DOHH2 (cell line): Measurements from ENCODE around the gene GSTT2B.
"Not testable (repeated sequence)": the region's sequence is repeated elsewhere in the genome, so short reads cannot be mapped to it uniquely, and the experiment has no call there.

Experiments
- H3F3A ChIP-seq: fragments of 200-600 bp; sonication (generic), shearing (Covaris generic); 2 replicates; pipeline ENCODE4 v1.6.0; 2016; ENCODE audit warnings: antibody characterized with exemption, mild to moderate bottlenecking; ENCODE audit not compliant: control insufficient read depth, insufficient read depth
- H3K27ac ChIP-seq: fragments of 200-600 bp; sonication (generic); 2 replicates; pipeline ENCODE4 v1.5.1; 2014; ENCODE audit warnings: low read depth, mild to moderate bottlenecking, low read length, moderate library complexity
- H3K27me3 ChIP-seq: fragments of 200-600 bp; sonication (generic); 2 replicates; pipeline ENCODE4 v1.6.1; 2014; ENCODE audit warnings: mild to moderate bottlenecking, low read length, mixed read lengths; ENCODE audit not compliant: control insufficient read depth
- H3K36me3 ChIP-seq: fragments of 200-600 bp; sonication (generic); 2 replicates; pipeline ENCODE4 v1.6.1; 2014; ENCODE audit warnings: mild to moderate bottlenecking, low read length, moderate library complexity, mixed read lengths; ENCODE audit not compliant: control insufficient read depth
- H3K4me1 ChIP-seq: fragments of 200-600 bp; sonication (generic); 2 replicates; pipeline ENCODE4 v1.6.1; 2014; ENCODE audit warnings: mild to moderate bottlenecking, low read length, mixed read lengths; ENCODE audit not compliant: control insufficient read depth
- H3K4me2 ChIP-seq: fragments of 200-600 bp; sonication (generic); 2 replicates; pipeline ENCODE4 v1.6.0; 2014; ENCODE audit warnings: mild to moderate bottlenecking, low read length, moderate library complexity
- H3K4me3 ChIP-seq: fragments of 200-600 bp; sonication (generic); 2 replicates; pipeline ENCODE4 v1.5.1; 2014; ENCODE audit warnings: mild to moderate bottlenecking, low read length, mixed read lengths
- H3K79me2 ChIP-seq: fragments of 200-600 bp; sonication (generic); 2 replicates; pipeline ENCODE4 v1.6.1; 2014; ENCODE audit warnings: mild to moderate bottlenecking, low read length, mixed read lengths; ENCODE audit not compliant: control insufficient read depth
- H3K9me2 ChIP-seq: fragments of 200-600 bp; sonication (generic); replicated peaks from 2 replicates; pipeline ENCODE4 v1.6.1; 2014; ENCODE audit warnings: mild to moderate bottlenecking, low read length, mixed read lengths; ENCODE audit not compliant: control insufficient read depth
- H3K9me3 ChIP-seq: fragments of 200-600 bp; sonication (generic); 2 replicates; pipeline ENCODE4 v1.6.1; 2014; ENCODE audit warnings: antibody characterized with exemption, low read length, mixed read lengths; ENCODE audit not compliant: control insufficient read depth, insufficient read depth
- H4K20me1 ChIP-seq: fragments of 200-600 bp; sonication (generic); 2 replicates; pipeline ENCODE4 v1.6.0; 2014; ENCODE audit warnings: low read depth, mild to moderate bottlenecking, antibody characterized with exemption, low read length, moderate library complexity; ENCODE audit not compliant: control insufficient read depth, insufficient read depth
- EZH2phosphoT487 ChIP-seq: fragments of 200-600 bp; sonication (generic); IDR thresholded peaks from 2 replicates; pipeline ENCODE4 v1.6.1; 2017; ENCODE audit warnings: borderline replicate concordance, mild to moderate bottlenecking, antibody characterized with exemption, low read length, moderate library complexity, mixed read lengths
- TF ChIP-seq, protein P1 (sequence below): fragments of 200-600 bp; sonication (generic); IDR thresholded peaks from one replicate; pipeline ENCODE4 v1.5.1; 2014; ENCODE audit warnings: antibody characterized with exemption, mild to moderate bottlenecking, low read depth, low read length; ENCODE audit not compliant: poor library complexity, severe bottlenecking

The GSTT2B gene

DNA sequence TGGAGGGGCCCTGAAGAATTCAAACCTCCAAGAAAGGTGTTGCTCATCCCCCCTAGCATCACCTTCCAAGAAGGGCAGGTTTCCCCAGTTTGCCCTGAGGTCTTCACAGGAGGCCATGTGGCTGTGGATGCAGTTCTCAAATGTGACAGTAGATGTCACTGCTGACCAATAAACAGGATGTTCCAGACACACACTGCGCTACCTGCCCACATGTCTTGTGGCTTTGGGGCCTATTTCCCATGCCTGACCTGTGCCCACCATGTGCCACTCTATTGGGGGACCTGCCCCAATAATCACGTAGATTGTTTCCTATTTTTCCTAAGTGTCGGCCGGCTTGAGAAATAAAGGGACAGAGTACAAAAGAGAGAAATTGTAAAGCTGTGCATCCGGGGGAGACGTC is 23.4 kb upstream of the GSTT2B start:
- Histone ChIP-seq H3K4me3 (no peak overlapping the region), H3K9me2 (no peaks in the 10 kb centered on the region), H3F3A (no peaks in the 10 kb centered on the region), H3K79me2 (no peaks in the 10 kb centered on the region), H3K9me3 (no peaks in the 10 kb centered on the region), H3K36me3 (no peaks in the 10 kb centered on the region), H4K20me1 (no peaks in the 10 kb centered on the region), H3K27me3 (no peaks in the 10 kb centered on the region), H3K4me2 (no peak overlapping the region), H3K27ac (no peak overlapping the region), H3K4me1 (no peaks in the 10 kb centered on the region)
- TF ChIP-seq, protein P1, sequence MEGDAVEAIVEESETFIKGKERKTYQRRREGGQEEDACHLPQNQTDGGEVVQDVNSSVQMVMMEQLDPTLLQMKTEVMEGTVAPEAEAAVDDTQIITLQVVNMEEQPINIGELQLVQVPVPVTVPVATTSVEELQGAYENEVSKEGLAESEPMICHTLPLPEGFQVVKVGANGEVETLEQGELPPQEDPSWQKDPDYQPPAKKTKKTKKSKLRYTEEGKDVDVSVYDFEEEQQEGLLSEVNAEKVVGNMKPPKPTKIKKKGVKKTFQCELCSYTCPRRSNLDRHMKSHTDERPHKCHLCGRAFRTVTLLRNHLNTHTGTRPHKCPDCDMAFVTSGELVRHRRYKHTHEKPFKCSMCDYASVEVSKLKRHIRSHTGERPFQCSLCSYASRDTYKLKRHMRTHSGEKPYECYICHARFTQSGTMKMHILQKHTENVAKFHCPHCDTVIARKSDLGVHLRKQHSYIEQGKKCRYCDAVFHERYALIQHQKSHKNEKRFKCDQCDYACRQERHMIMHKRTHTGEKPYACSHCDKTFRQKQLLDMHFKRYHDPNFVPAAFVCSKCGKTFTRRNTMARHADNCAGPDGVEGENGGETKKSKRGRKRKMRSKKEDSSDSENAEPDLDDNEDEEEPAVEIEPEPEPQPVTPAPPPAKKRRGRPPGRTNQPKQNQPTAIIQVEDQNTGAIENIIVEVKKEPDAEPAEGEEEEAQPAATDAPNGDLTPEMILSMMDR, result peak; percentile 50
- TF ChIP-seq EZH2phosphoT487, result no peak

DNA sequence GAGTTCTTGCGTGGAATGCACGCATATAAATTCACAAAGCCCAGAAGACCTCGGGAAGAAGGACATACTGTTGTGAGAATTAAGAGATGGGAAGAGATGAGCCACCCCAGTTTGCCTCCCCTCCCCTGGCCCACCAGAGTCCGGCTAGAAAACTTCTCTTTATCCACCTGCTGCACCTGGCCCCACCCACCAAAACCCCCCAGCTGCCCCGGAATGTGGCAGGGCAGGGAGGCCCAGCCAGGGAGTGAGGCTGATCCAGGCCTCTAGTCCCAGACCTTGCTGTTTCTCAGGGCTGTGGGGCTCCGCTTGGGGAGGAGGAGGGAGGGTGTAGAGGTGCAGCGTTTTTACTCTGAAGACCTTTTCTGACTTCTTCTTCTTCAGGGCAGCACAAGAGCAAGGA is 19.6 kb upstream of the GSTT2B start:
- not testable (repeated sequence) for H3K9me2 ChIP-seq, H4K20me1 ChIP-seq, H3K4me3 ChIP-seq, H3K4me2 ChIP-seq, H3K9me3 ChIP-seq, H3F3A ChIP-seq, H3K36me3 ChIP-seq, H3K27me3 ChIP-seq, H3K79me2 ChIP-seq, H3K4me1 ChIP-seq, H3K27ac ChIP-seq

DNA sequence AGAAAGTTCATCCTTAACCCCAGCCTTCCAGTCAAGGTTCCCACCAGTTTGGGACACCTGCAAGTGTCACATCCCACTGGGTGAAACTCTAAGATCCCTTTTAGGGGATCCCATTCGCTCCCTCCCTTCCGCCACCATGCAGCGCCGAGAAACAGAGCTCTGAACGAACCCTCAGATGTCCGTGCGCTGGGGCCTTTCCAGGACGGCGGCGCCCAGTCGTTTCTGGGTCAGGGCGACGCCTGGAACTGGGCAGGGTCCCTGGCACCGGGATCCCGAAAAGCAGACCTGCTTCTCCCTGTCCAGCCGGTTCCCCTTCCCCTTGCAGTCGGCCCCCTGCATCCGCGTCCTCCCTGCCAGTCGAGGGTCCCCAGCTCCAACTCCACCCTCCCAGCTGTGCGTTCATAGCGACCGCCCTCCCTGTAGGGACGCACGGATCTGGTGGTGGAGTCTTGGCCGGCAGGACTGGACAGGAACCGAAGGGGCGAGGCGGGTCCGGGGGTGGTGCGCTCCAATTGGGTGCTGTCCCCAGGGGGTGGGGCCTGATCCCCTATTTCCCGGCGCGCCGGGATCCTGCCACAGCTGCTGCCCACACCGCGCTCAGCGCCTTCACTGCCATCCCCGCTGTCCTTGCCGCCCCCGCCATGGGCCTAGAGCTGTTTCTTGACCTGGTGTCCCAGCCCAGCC is 18.7 kb upstream of the GSTT2B start, which contains the start of gene GSTT2:
TSS of gene GSTT2 (plus strand) at position 578 of the 684 bp plus-strand sequence.
- not testable (repeated sequence) for H3K9me2 ChIP-seq, H3F3A ChIP-seq, H3K27ac ChIP-seq, H3K4me1 ChIP-seq, H3K36me3 ChIP-seq, H3K79me2 ChIP-seq, H4K20me1 ChIP-seq, H3K27me3 ChIP-seq, H3K4me2 ChIP-seq, H3K4me3 ChIP-seq, H3K9me3 ChIP-seq

DNA sequence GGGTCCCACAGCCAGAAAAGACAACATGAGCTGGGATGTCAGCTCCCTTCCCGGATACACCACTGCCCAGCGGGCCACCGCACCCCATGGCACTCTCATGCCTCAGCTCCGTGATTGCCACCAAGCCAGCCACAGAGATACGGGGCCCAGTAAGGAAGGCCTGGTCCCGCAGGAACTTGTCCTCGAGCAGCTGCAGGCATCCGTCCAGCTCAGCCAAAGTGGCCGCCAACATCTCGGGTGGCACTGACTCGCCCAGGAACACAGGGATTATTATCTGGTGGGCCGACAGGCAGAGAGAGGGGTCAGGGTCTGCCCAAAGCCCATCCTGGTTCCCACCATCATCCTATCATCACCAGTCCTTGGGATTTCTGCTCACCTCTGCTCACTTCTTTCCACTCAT is 16.3 kb upstream of the GSTT2B start:
- not testable (repeated sequence) for H3K79me2 ChIP-seq, H3F3A ChIP-seq, H3K4me2 ChIP-seq, H3K4me3 ChIP-seq, H3K36me3 ChIP-seq, H3K27me3 ChIP-seq, H3K9me3 ChIP-seq, H4K20me1 ChIP-seq, H3K9me2 ChIP-seq, H3K27ac ChIP-seq, H3K4me1 ChIP-seq

DNA sequence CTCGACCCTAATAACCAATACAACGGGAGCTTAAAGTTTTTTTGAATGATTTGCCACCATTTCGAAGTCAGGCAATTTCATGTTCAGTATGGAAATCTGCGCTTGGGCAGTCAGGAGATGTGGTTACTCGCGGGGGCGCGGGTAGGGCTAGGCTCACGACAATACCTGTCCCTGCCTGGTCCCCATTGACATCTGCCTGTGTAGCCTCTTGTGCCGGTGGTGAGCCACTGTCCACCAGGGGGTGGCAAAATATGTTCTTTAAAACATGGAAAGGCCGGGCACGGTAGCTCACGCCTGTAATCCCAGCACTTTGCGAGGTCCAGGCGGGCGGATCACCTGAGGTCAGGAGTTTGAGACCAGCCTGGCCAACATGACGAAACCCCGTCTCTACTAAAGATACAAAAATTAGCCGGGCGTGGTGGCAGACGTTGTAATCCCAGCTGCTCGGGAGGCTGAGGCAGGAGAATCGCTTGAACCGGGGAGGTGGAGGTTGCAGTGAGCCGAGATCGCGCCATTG is 13.9 kb upstream of the GSTT2B start:
- H3K4me3 ChIP-seq, H3K9me3 ChIP-seq, H3K9me2 ChIP-seq, H4K20me1 ChIP-seq, H3F3A ChIP-seq, H3K4me1 ChIP-seq, H3K27me3 ChIP-seq, H3K4me2 ChIP-seq, H3K27ac ChIP-seq: not testable (repeated sequence)
- H3K36me3 ChIP-seq, result peaks cover 22% of the 10 kb centered on the region
- peaks cover 21% of the 10 kb centered on the region for H3K79me2 ChIP-seq

DNA sequence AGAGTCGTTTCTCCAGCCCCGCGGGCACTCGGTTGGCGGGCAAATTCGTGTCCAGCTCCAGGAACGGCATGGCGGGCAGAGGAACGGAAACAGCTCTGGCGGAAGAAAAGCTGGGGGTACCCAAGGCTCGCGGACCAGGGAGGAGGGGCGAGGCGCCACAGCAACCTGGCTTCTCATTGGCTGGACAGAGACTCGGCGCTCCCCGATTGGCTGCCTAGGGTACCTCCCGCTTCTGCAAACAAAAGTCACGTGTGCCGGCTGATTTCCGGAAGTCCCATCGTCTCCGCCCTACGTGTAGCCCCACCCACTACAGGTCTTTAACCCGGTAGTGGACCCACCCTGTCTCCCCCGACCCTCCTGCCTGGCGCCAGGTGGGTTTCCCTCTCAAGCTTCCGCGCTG is 13.3 kb upstream of the GSTT2B start, which contains the start of gene DDT:
TSS of gene DDT (minus strand) at position 97 of the 400 bp plus-strand sequence. CDS start at position 70, 27 bp downstream.
- H3K4me2 ChIP-seq, H3K9me2 ChIP-seq, H3K27me3 ChIP-seq, H4K20me1 ChIP-seq, H3K4me1 ChIP-seq, H3K9me3 ChIP-seq, H3K27ac ChIP-seq, H3F3A ChIP-seq, H3K4me3 ChIP-seq: not testable (repeated sequence)
- Histone ChIP-seq H3K79me2 (peaks cover 27% of the 10 kb centered on the region), H3K36me3 (peaks cover 27% of the 10 kb centered on the region)

DNA sequence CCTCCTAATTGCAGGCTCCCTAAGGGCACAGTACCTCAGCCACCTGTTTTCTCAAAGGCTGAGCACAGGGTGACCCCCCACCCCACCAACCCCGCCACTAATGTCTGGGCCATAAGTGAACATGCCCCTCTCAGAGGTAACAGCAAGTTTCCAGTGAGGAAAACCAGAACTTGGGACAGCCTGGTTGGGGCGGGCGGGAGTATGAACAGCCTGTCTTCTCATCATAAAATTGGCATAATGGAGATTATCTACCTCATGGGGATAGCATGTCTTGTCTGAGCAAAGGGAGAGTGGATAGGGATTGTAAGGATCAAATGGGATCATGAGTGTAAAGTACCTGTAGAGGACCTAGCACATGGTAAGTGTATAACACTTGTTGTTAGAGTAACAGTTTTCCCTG is 10.9 kb upstream of the GSTT2B start:
- H3K9me2 ChIP-seq, H3K4me3 ChIP-seq, H3K27me3 ChIP-seq, H3F3A ChIP-seq, H3K27ac ChIP-seq, H3K9me3 ChIP-seq, H4K20me1 ChIP-seq: not testable (repeated sequence)
- H3K4me1 ChIP-seq, result peaks cover 11% of the 10 kb centered on the region
- peaks cover 31% of the 10 kb centered on the region for H3K36me3 ChIP-seq
- peak overlapping the region; percentile 0; the same call in 1 of the 2 replicates for H3K4me2 ChIP-seq
- peaks cover 31% of the 10 kb centered on the region for H3K79me2 ChIP-seq
